Hepatocyte (in vitro differentiated cells): ENCODE data around the gene HNRNPH3. TPM values are rescaled to one million over a fixed set of nuclear protein-coding genes. Genes with fewer than 3 reads are reported as not detected.
"Not testable (repeated sequence)": the region's sequence is repeated elsewhere in the genome, so short reads cannot be mapped to it uniquely, and the experiment has no call there.

Experiments used
- DNase-seq: peaks from one replicate; pipeline ENCODE4 v3.0.0-alpha.2; 2016; ENCODE audit warnings: low spot score
- H2AFZ ChIP-seq: fragments of 200-600 bp; sonication (generic); 2 replicates; pipeline ENCODE4 v1.6.0; 2016; ENCODE audit warnings: antibody characterized with exemption, mild to moderate bottlenecking
- H3K27ac ChIP-seq: fragments of 200-600 bp; sonication (generic); 2 replicates; pipeline ENCODE4 v1.5.1; 2016; ENCODE audit warnings: mild to moderate bottlenecking
- H3K27me3 ChIP-seq: fragments of 200-600 bp; sonication (generic); 2 replicates; pipeline ENCODE4 v1.6.1; 2016
- H3K36me3 ChIP-seq: fragments of 200-600 bp; sonication (generic); replicated peaks from 2 replicates; pipeline ENCODE4 v1.5.1; 2016; ENCODE audit warnings: low read depth; ENCODE audit not compliant: insufficient read depth
- H3K4me1 ChIP-seq: fragments of 200-600 bp; sonication (generic); 2 replicates; pipeline ENCODE4 v1.5.1; 2016; ENCODE audit warnings: mild to moderate bottlenecking, moderate library complexity; ENCODE audit not compliant: insufficient read depth
- H3K4me2 ChIP-seq: fragments of 200-600 bp; sonication (generic); 2 replicates; pipeline ENCODE4 v1.6.0; 2016
- H3K4me3 ChIP-seq: fragments of 200-600 bp; sonication (generic); 2 replicates; pipeline ENCODE4 v1.5.1; 2016; ENCODE audit warnings: mild to moderate bottlenecking
- H3K79me2 ChIP-seq: fragments of 200-600 bp; sonication (generic); 2 replicates; pipeline ENCODE4 v1.6.0; 2017; ENCODE audit warnings: mild to moderate bottlenecking
- H3K9me2 ChIP-seq: fragments of 200-600 bp; sonication (generic); replicated peaks from 2 replicates; pipeline ENCODE4 v1.6.0; 2017; ENCODE audit warnings: mild to moderate bottlenecking; ENCODE audit not compliant: insufficient read depth
- H3K9me3 ChIP-seq: fragments of 200-600 bp; sonication (generic); 2 replicates; pipeline ENCODE4 v1.5.1; 2016; ENCODE audit warnings: low read depth, mild to moderate bottlenecking
- H4K20me1 ChIP-seq: fragments of 200-600 bp; sonication (generic); 2 replicates; pipeline ENCODE4 v1.6.0; 2016; ENCODE audit warnings: mild to moderate bottlenecking; ENCODE audit not compliant: insufficient read depth, poor library complexity, severe bottlenecking
- EZH2 ChIP-seq: fragments of 200-600 bp; sonication (generic); IDR thresholded peaks from 2 replicates; pipeline ENCODE4 v1.6.1; 2016; ENCODE audit warnings: antibody characterized with exemption, mild to moderate bottlenecking, borderline replicate concordance
- EZH2phosphoT487 ChIP-seq: fragments of 200-600 bp; sonication (generic); IDR thresholded peaks from one replicate; pipeline ENCODE4 v1.6.1; 2018; ENCODE audit warnings: antibody characterized with exemption, mild to moderate bottlenecking, low read depth, moderate library complexity; ENCODE audit not compliant: unreplicated experiment, severe bottlenecking
- WGBS: methylation state at CpG from one replicate; pipeline ENCODE4 v1.1.6; 2016; ENCODE audit warnings: low lambda C conversion rate; ENCODE audit errors: missing lambda C conversion rate; 5-methylcytosine and 5-hydroxymethylcytosine counted together
- polyA plus RNA-seq: library from polyadenylated mRNA; unstranded; fragments of >200 nt; fragmentation: Nextera tagmentation; extraction: Ambion mirVana; gene quantifications from 2 replicates; pipeline ENCODE4 v1.2.1, GENCODE V29; 2016
- total RNA-seq: library from RNA; depleted of rRNA; stranded (reverse); fragments of >200 nt; gene quantifications from 2 replicates; pipeline ENCODE4 v1.2.3, GENCODE V29; 2014
- TF ChIP-seq, protein P1 (sequence below): fragments of 200-600 bp; sonication (generic); IDR thresholded peaks from 2 replicates; pipeline ENCODE4 v1.5.1; 2016; ENCODE audit warnings: antibody characterized with exemption, mild to moderate bottlenecking; ENCODE audit not compliant: poor library complexity

HNRNPH3 gene
- total and polyA plus RNA-seq, 2 experiments from 2014 or later, result 26.8 to 135 TPM

DNA sequence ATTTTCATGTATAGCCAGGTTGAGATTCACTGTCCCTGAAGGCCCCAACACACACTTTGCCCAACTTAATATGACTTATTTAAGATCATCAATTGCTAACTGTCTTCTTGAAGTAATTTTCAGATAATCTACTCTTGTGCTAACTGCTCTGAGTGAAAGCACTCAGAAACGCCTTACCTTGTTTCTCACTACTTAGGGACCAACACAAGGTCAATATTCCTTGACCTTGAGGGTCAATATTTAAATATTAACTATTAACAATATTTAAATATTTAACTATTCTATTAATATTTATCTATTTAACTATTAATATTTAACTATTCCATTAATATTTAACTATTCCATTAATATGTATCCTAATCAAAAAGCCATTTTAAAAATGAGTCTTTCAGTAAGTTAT is 26.0 kb upstream of the HNRNPH3 start:
- WGBS, result 27% methylated on average over 1 of the region's 1 CpG
- Histone ChIP-seq H3K4me3 (peak overlapping the region; percentile 5), H3K79me2 (peaks cover 10% of the 10 kb centered on the region), H4K20me1 (no peaks in the 10 kb centered on the region), H3K4me2 (peak overlapping the region; percentile 61), H3K4me1 (no peaks in the 10 kb centered on the region), H3K27me3 (no peaks in the 10 kb centered on the region), H3K9me3 (no peaks in the 10 kb centered on the region), H3K9me2 (no peaks in the 10 kb centered on the region), H3K27ac (no peak overlapping the region), H2AFZ (no peak overlapping the region), H3K36me3 (no peaks in the 10 kb centered on the region)
- TF ChIP-seq EZH2 (no peak), EZH2phosphoT487 (no peak)
- TF ChIP-seq, protein P1, sequence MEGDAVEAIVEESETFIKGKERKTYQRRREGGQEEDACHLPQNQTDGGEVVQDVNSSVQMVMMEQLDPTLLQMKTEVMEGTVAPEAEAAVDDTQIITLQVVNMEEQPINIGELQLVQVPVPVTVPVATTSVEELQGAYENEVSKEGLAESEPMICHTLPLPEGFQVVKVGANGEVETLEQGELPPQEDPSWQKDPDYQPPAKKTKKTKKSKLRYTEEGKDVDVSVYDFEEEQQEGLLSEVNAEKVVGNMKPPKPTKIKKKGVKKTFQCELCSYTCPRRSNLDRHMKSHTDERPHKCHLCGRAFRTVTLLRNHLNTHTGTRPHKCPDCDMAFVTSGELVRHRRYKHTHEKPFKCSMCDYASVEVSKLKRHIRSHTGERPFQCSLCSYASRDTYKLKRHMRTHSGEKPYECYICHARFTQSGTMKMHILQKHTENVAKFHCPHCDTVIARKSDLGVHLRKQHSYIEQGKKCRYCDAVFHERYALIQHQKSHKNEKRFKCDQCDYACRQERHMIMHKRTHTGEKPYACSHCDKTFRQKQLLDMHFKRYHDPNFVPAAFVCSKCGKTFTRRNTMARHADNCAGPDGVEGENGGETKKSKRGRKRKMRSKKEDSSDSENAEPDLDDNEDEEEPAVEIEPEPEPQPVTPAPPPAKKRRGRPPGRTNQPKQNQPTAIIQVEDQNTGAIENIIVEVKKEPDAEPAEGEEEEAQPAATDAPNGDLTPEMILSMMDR, result no peak
- DNase-seq, result no peak

DNA sequence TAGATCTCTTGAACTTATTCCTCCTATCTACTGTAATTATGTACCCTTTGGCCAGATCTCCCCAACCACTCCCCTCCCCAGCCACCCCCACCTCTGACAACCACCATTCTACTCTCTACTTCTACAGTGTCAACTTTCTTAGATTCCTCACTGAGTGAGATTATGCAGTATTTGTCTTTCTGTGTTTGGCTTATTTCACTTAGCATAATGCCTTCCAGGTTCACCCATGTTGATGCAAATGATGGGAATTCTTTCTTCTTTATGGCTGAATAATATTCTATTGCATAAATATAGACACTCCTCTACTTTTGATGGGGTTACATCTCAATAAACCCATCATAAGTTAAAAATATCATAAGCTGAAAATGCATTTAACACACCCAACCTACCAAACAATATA is 21.3 kb upstream of the HNRNPH3 start:
- H3K9me2 ChIP-seq, result no peaks in the 10 kb centered on the region
- H3K4me3 ChIP-seq, result no peak overlapping the region
- no peaks in the 10 kb centered on the region for H4K20me1 ChIP-seq
- no peak overlapping the region for H3K27ac ChIP-seq
- no peaks in the 10 kb centered on the region for H3K9me3 ChIP-seq
- H3K27me3 ChIP-seq, result no peaks in the 10 kb centered on the region
- no peaks in the 10 kb centered on the region for H3K36me3 ChIP-seq
- H3K4me1 ChIP-seq, result no peaks in the 10 kb centered on the region
- TF ChIP-seq, protein P1, result no peak
- TF ChIP-seq EZH2 (no peak), EZH2phosphoT487 (no peak)
- H3K4me2 ChIP-seq, result no peak overlapping the region
- DNase-seq, result no peak
- peaks cover 3% of the 10 kb centered on the region for H3K79me2 ChIP-seq
- H2AFZ ChIP-seq, result no peak overlapping the region

DNA sequence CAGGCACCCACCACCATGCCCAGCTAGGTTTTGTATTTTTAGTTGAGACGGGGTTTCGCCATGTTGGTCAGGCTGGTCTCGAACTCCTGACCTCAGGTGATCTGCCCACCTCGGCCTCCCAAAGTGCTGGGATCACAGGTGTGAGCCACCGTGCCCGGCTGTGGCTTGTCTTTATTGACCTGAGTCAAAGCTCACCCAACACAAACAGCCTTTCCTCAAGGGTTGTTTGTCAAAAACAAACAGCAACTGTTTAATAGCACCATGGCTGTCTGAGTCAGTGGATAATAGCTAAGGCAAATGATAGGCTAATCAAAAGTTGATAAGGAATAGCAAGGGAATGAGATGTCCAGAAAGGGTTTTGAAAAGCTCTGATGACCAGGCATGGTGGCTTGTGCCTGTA is 16.9 kb upstream of the HNRNPH3 start:
- H3K27me3 ChIP-seq, H3K4me2 ChIP-seq, H3K79me2 ChIP-seq, H3K36me3 ChIP-seq, H4K20me1 ChIP-seq, H3K4me1 ChIP-seq, H3K9me2 ChIP-seq, DNase-seq, H3K4me3 ChIP-seq, H2AFZ ChIP-seq, H3K27ac ChIP-seq: not testable (repeated sequence)
- WGBS, result 86% methylated on average over 6 of the region's 6 CpGs
- H3K9me3 ChIP-seq, result peaks cover 13% of the 10 kb centered on the region

DNA sequence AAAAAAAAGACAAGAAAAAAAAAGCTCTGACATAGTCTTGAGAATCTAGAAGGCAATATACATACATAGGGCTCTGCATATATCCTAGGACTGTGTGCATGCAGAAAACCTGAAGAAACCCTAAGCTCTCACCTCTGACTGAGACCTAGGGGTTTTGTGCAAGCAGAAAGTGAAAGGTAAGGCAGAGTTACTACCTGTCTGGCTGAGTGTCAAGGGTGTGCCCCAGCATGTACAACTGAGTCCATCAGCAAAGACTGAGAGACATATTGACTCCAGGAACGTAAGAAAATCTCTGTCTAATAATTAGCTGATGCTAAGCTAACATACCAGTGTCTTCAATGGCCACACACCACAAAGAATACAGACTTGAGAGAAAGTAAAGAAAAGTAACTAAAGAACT is 16.3 kb upstream of the HNRNPH3 start:
- WGBS, result 71% methylated on average over 1 of the region's 1 CpG
- Histone ChIP-seq H3K36me3 (no peaks in the 10 kb centered on the region), H3K4me1 (no peaks in the 10 kb centered on the region), H3K9me2 (no peaks in the 10 kb centered on the region), H3K4me2 (no peak overlapping the region), H3K79me2 (peaks cover 5% of the 10 kb centered on the region), H3K4me3 (no peak overlapping the region), H4K20me1 (no peaks in the 10 kb centered on the region), H3K9me3 (peaks cover 13% of the 10 kb centered on the region), H3K27ac (no peak overlapping the region), H3K27me3 (no peaks in the 10 kb centered on the region), H2AFZ (no peak overlapping the region)
- no peak for DNase-seq
- no peak for TF ChIP-seq EZH2
- TF ChIP-seq, protein P1, result no peak
- no peak for TF ChIP-seq EZH2phosphoT487
